Smooth muscle cell (in vitro differentiated cells): ENCODE results near the gene MCM3AP. TPM values are rescaled to one million over a fixed set of nuclear protein-coding genes. Genes with fewer than 3 reads are reported as not detected.

Experiments
- DNase-seq: peaks from one replicate; lab custom pipeline; 2025; ENCODE audit not compliant: unreplicated experiment; lab: John Stamatoyannopoulos, UW
- H2AFZ ChIP-seq: fragments of 200-600 bp; sonication (generic); 2 replicates; pipeline ENCODE4 v1.6.0; 2016; ENCODE audit warnings: antibody characterized with exemption, low read depth, mild to moderate bottlenecking
- H3F3A ChIP-seq: fragments of 200-600 bp; sonication (generic); 2 replicates; pipeline ENCODE4 v1.6.0; 2017; ENCODE audit warnings: antibody characterized with exemption, low read depth
- H3K27ac ChIP-seq: fragments of 200-600 bp; sonication (generic); 2 replicates; pipeline ENCODE4 v1.5.1; 2016; ENCODE audit warnings: low read depth, mild to moderate bottlenecking
- H3K27me3 ChIP-seq: fragments of 200-600 bp; sonication (generic); 2 replicates; pipeline ENCODE4 v1.6.1; 2016; ENCODE audit warnings: low read depth, mild to moderate bottlenecking
- H3K36me3 ChIP-seq: fragments of 200-600 bp; sonication (generic); 2 replicates; pipeline ENCODE4 v1.5.1; 2016; ENCODE audit warnings: low read depth
- H3K4me1 ChIP-seq: fragments of 200-600 bp; sonication (generic); 2 replicates; pipeline ENCODE4 v1.5.1; 2016; ENCODE audit warnings: low read depth
- H3K4me2 ChIP-seq: fragments of 200-600 bp; sonication (generic); 2 replicates; pipeline ENCODE4 v1.6.0; 2016; ENCODE audit warnings: mild to moderate bottlenecking
- H3K4me3 ChIP-seq: fragments of 200-600 bp; sonication (generic); 2 replicates; pipeline ENCODE4 v1.5.1; 2016; ENCODE audit warnings: mild to moderate bottlenecking
- H3K79me2 ChIP-seq: fragments of 200-600 bp; sonication (generic); 2 replicates; pipeline ENCODE4 v1.6.0; 2016; ENCODE audit warnings: low read depth, mild to moderate bottlenecking
- H3K9ac ChIP-seq: fragments of 200-600 bp; sonication (generic); 2 replicates; pipeline ENCODE4 v1.6.0; 2016; ENCODE audit warnings: low read depth
- H3K9me3 ChIP-seq: fragments of 200-600 bp; sonication (generic); replicated peaks from 2 replicates; pipeline ENCODE4 v1.5.1; 2016; ENCODE audit warnings: low read depth
- H4K20me1 ChIP-seq: fragments of 200-600 bp; sonication (generic); 2 replicates; pipeline ENCODE4 v1.6.0; 2016; ENCODE audit warnings: low read depth
- WGBS: methylation state at CpG from one replicate; pipeline ENCODE4 v1.1.7; 2016; ENCODE audit warnings: low lambda C conversion rate; 5-methylcytosine and 5-hydroxymethylcytosine counted together
- polyA plus RNA-seq: library from polyadenylated mRNA; unstranded; fragments of >200 nt; fragmentation: Nextera tagmentation; extraction: Ambion mirVana; gene quantifications from 2 replicates; pipeline ENCODE4 v1.2.1, GENCODE V29; 2016
- total RNA-seq: library from RNA; depleted of rRNA; stranded (reverse); fragments of >200 nt; gene quantifications from 2 replicates; pipeline ENCODE4 v1.2.3, GENCODE V29; 2014
- TF ChIP-seq, protein P1 (sequence below): fragments of 200-600 bp; sonication (generic); IDR thresholded peaks from 2 replicates; pipeline ENCODE4 v1.5.1; 2017; ENCODE audit warnings: borderline replicate concordance, mild to moderate bottlenecking, antibody characterized with exemption; ENCODE audit not compliant: insufficient read depth, poor library complexity, severe bottlenecking

Gene MCM3AP
- total and polyA plus RNA-seq, 2 experiments from 2014 or later: 39.2 to 51.5 TPM

- peak within 1 kb of the TSS; percentile 93 for H3K4me2 ChIP-seq
- TF ChIP-seq, protein P1, sequence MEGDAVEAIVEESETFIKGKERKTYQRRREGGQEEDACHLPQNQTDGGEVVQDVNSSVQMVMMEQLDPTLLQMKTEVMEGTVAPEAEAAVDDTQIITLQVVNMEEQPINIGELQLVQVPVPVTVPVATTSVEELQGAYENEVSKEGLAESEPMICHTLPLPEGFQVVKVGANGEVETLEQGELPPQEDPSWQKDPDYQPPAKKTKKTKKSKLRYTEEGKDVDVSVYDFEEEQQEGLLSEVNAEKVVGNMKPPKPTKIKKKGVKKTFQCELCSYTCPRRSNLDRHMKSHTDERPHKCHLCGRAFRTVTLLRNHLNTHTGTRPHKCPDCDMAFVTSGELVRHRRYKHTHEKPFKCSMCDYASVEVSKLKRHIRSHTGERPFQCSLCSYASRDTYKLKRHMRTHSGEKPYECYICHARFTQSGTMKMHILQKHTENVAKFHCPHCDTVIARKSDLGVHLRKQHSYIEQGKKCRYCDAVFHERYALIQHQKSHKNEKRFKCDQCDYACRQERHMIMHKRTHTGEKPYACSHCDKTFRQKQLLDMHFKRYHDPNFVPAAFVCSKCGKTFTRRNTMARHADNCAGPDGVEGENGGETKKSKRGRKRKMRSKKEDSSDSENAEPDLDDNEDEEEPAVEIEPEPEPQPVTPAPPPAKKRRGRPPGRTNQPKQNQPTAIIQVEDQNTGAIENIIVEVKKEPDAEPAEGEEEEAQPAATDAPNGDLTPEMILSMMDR: peak; percentile 28
- H3K79me2 ChIP-seq: peaks cover 45% of the 10 kb centered on the region
These were observed 593 bp upstream of the MCM3AP start, which contains the start of gene YBEY for GRCh38 chr21:46285761-46286647. TSS of gene YBEY (plus strand) at chr21:46286342. CDS start at chr21:46286914, 572 bp downstream.

DNA sequence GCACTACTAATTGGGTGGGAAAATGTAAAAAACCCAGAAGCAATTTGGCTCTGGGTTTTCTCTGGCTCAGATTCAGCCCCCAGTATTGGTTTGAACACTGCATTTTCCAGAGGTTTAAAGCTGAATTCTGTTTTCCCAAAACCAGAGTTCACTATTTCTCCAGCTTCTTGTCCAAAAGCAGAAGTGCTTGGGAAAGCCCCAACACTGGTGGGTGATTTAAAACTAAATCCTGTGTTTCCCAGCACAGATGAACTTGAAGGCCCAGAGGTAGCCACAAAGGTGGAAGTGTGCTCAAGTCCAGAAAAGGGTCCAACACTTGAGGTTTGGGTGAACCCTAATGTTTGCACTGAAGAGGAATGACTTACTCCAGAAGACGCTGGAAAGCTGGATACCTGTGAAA is 678 bp downstream of the MCM3AP start:
- TF ChIP-seq, protein P1: no peak
- Histone ChIP-seq H3K9ac (no peak overlapping the region), H3K9me3 (no peaks in the 10 kb centered on the region), H3K27me3 (no peaks in the 10 kb centered on the region), H3K36me3 (no peaks in the 10 kb centered on the region), H3F3A (peaks cover 22% of the 10 kb centered on the region), H4K20me1 (peaks cover 31% of the 10 kb centered on the region), H3K27ac (peak overlapping the region; percentile 92), H2AFZ (no peak overlapping the region), H3K4me2 (peak overlapping the region; percentile 93), H3K4me1 (peaks cover 28% of the 10 kb centered on the region), H3K79me2 (peaks cover 51% of the 10 kb centered on the region), H3K4me3 (peak overlapping the region; percentile 80)
- 87% methylated on average over 1 of the region's 1 CpG for WGBS
- DNase-seq: no peak

More at GRCh38 chr21:46285761-46286647, 593 bp upstream of the MCM3AP start, which contains the start of gene YBEY:
- H3K9me3 ChIP-seq: no peaks in the 10 kb centered on the region
- H3K9ac ChIP-seq: peak within 1 kb of the TSS; percentile 93
- DNase-seq: peak; percentile 75
- no peaks in the 10 kb centered on the region for H3K27me3 ChIP-seq
- H2AFZ ChIP-seq: peak within 1 kb of the TSS; percentile 96
- peak within 1 kb of the TSS; percentile 80 for H3K4me3 ChIP-seq
- H3K27ac ChIP-seq: peak within 1 kb of the TSS; percentile 92
- WGBS: under 1% methylated on average over 88 of the region's 105 CpGs
- H3F3A ChIP-seq: peaks cover 22% of the 10 kb centered on the region
- H3K4me1 ChIP-seq: peaks cover 28% of the 10 kb centered on the region
- peaks cover 20% of the 10 kb centered on the region for H4K20me1 ChIP-seq
- H3K36me3 ChIP-seq: no peaks in the 10 kb centered on the region

GRCh38 chr21:46284077-46284644 is 1.2 kb downstream of the MCM3AP start:
- TF ChIP-seq, protein P1: no peak
- Histone ChIP-seq H2AFZ (no peak overlapping the region), H3K27ac (no peak overlapping the region), H3K36me3 (no peaks in the 10 kb centered on the region), H3K4me1 (peaks cover 28% of the 10 kb centered on the region), H3K79me2 (peaks cover 54% of the 10 kb centered on the region), H3F3A (peaks cover 22% of the 10 kb centered on the region), H3K4me2 (peak overlapping the region; percentile 93), H3K9ac (no peak overlapping the region), H4K20me1 (peaks cover 31% of the 10 kb centered on the region), H3K4me3 (no peak overlapping the region), H3K9me3 (no peaks in the 10 kb centered on the region), H3K27me3 (no peaks in the 10 kb centered on the region)
- no peak for DNase-seq
- WGBS: 94% methylated on average over 15 of the region's 15 CpGs
